Measurements from ENCODE around the gene ARHGAP22.

ARHGAP22 gene

GRCh38 chr10:48406658-48407057, 198.2 kb downstream of the ARHGAP22 start:
- in situ Hi-C loops (cut with HindIII; ENCODE audit: low sequenced_read_pairs) = no loop called here

DNA sequence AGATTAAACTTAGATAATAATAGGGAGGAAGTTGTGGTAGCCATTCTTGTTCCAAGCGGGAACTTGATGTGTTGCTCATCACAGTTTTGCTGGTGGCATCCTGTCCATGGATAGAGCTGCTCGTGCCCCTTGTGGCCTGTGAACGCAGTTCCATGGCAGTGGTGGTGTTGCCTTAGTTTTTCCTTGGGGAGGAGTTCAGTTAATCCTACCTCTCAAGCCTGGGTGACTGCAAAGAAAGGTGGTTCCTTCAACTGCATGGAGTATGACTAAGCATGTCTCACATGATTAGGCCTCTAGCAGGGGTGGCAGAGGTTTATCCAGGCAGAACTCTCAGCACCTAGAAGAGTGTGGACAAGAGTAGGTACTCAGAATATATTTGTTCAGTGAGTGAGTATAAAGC, 198.7 kb downstream of the ARHGAP22 start:
- in situ Hi-C loops (cut with HindIII; ENCODE audit: low sequenced_read_pairs) = no loop called here

- in situ Hi-C loops (cut with HindIII; ENCODE audit: low sequenced_read_pairs) = no loop called here
These were observed 200.2 kb downstream of the ARHGAP22 start for GRCh38 chr10:48404646-48405045.

- in situ Hi-C loops (cut with HindIII; ENCODE audit: low sequenced_read_pairs) = no loop called here
These were observed 204.0 kb downstream of the ARHGAP22 start for GRCh38 chr10:48400850-48401220.

DNA sequence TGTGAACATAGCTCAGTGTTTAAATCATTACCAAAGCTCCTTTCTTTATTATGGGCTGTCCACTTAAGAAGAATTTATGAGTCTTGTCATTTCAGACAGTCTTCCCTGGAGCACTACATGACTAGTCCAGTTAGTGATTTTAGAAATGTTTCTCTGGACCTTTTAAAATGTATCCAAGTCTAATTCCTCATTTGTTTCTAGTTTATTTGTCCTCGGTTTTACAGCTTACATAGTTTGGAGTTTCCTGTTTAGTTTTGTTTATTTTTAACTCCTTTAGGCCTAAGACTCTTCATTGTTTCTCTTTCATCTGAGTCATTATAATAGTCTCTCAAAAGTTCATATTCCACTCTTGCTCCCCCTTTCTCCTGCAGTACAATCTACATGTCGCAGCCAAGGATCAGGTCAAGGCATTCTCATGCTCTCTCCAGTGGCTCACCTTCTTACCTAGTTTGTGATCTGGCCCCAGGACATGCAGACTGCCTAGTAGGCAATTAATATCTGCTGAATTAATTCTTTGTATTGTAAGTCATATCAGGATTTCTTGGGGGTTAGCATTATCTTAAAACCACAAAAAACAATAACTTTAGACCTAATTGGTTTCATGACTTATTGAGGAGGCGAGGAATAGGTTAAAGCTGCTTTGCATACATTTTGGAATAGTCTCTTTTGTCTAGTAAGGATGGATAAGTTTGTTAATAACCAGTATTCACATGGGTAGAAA, 204.6 kb downstream of the ARHGAP22 start:
- in situ Hi-C loops (cut with HindIII; ENCODE audit: low sequenced_read_pairs) = no loop called here

DNA sequence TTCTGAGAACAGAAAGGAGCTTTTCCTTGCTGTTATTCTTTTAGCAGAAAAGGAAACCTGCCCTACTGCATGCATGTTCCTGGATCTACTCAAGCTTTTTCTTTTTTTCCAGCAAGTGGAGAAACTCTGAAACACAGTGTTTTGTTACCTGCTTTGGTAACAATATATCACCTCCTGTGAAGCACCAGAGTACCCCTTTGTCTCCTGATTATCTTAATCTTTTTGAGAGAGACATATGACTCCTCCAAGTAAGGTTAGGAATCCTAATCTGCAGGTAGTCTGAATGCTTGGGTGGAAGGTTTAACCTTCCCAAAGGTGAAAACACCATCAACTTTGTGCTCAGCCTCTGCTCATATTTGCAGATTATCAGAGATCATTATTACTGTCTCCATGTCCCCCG, 205.3 kb downstream of the ARHGAP22 start:
- in situ Hi-C loops (cut with HindIII; ENCODE audit: low sequenced_read_pairs) = no loop called here

- in situ Hi-C loops (cut with HindIII; ENCODE audit: low sequenced_read_pairs) = no loop called here
These were observed 205.8 kb downstream of the ARHGAP22 start for GRCh38 chr10:48399056-48399541.

DNA sequence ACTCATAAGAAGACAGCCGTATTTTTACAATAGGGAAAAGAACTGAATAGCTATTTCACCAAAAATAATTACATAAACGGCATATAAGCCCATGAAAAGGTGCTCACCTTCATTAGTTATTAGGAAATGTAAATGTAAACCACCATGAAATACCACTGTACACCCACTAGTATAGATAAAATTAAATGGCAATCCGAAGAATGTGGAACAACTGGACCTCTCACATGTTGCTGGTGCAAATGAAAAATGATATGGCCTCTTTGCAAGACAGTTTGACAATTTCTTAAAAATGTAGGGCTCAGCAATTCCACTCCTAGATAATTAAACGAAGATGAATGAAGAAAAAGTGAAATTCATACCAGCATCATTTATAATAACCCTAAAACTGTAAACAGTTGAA, 206.6 kb downstream of the ARHGAP22 start:
- in situ Hi-C loops (cut with HindIII; ENCODE audit: low sequenced_read_pairs) = no loop called here

Measured in endothelial cell of hepatic sinusoid (primary cell).